Mesendoderm (in vitro differentiated cells): ENCODE data around the gene GALR2.
A peak's percentile ranks its signal among the peaks of the same experiment; 100 is the strongest.

Experiments used
- DNase-seq: peaks from one replicate; pipeline ENCODE4 v3.0.0; 2013
- H2AK5ac ChIP-seq: 2 replicates; pipeline ENCODE4 v1.6.1; 2013; ENCODE audit warnings: low read length, inconsistent platforms
- H2BK120ac ChIP-seq: 2 replicates; pipeline ENCODE4 v1.6.1; 2013; ENCODE audit warnings: low read depth, mild to moderate bottlenecking, low read length, moderate library complexity, mixed read lengths
- H2BK15ac ChIP-seq: replicated peaks from 2 replicates; pipeline ENCODE4 v1.6.1; 2013; ENCODE audit warnings: low read depth, mild to moderate bottlenecking, moderate library complexity
- H2BK5ac ChIP-seq: 2 replicates; pipeline ENCODE4 v1.6.1; 2013; ENCODE audit warnings: low read length, inconsistent platforms
- H3K18ac ChIP-seq: 2 replicates; pipeline ENCODE4 v1.6.1; 2013; ENCODE audit warnings: mild to moderate bottlenecking, low read length, mixed read lengths
- H3K23ac ChIP-seq: one replicate; pipeline ENCODE4 v1.6.1; 2013; ENCODE audit warnings: low read length
- H3K27ac ChIP-seq: 2 replicates; pipeline ENCODE4 v1.5.1; 2013; ENCODE audit warnings: low read depth, mild to moderate bottlenecking, inconsistent platforms, low read length, moderate library complexity
- H3K27me3 ChIP-seq: 2 replicates; pipeline ENCODE4 v1.6.1; 2013; ENCODE audit warnings: low read length, control low read depth, mild to moderate bottlenecking, inconsistent platforms; ENCODE audit not compliant: insufficient read depth, poor library complexity
- H3K36me3 ChIP-seq: 2 replicates; pipeline ENCODE4 v1.6.1; 2013; ENCODE audit warnings: low read length, inconsistent platforms; ENCODE audit not compliant: control insufficient read depth, insufficient read depth
- H3K4ac ChIP-seq: one replicate; pipeline ENCODE4 v1.6.1; 2013; ENCODE audit warnings: low read depth, mild to moderate bottlenecking, low read length, moderate library complexity
- H3K4me1 ChIP-seq: 2 replicates; pipeline ENCODE4 v1.6.1; 2013; ENCODE audit warnings: low read depth, low read length, inconsistent platforms; ENCODE audit not compliant: control insufficient read depth
- H3K4me2 ChIP-seq: 2 replicates; pipeline ENCODE4 v1.6.1; 2013; ENCODE audit warnings: low read length
- H3K4me3 ChIP-seq: 2 replicates; pipeline ENCODE4 v1.5.1; 2013; ENCODE audit warnings: mild to moderate bottlenecking, low read length
- H3K56ac ChIP-seq: one replicate; pipeline ENCODE4 v1.6.1; 2013; ENCODE audit warnings: low read length
- H3K79me1 ChIP-seq: 2 replicates; pipeline ENCODE4 v1.6.1; 2013; ENCODE audit warnings: low read length, inconsistent platforms
- H3K79me2 ChIP-seq: 2 replicates; pipeline ENCODE4 v1.6.1; 2013; ENCODE audit warnings: mild to moderate bottlenecking, low read length; ENCODE audit not compliant: control insufficient read depth, insufficient read depth
- H3K9ac ChIP-seq: 2 replicates; pipeline ENCODE4 v1.6.1; 2013; ENCODE audit warnings: low read length, inconsistent platforms
- H4K5ac ChIP-seq: one replicate; pipeline ENCODE4 v1.6.1; 2013; ENCODE audit warnings: low read length
- H4K8ac ChIP-seq: one replicate; pipeline ENCODE4 v1.6.1; 2013; ENCODE audit warnings: low read depth, mild to moderate bottlenecking, control low read depth, low read length, moderate library complexity
- WGBS: extraction: QIAGEN DNeasy Blood & Tissue Kit; methylation state at CpG from one replicate; pipeline ENCODE4 v1.1.7; 2013; ENCODE audit warnings: low lambda C conversion rate, missing lambda C conversion rate; ENCODE audit not compliant: insufficient coverage; ENCODE audit errors: extremely low coverage; 5-methylcytosine and 5-hydroxymethylcytosine counted together

Gene GALR2

DNA sequence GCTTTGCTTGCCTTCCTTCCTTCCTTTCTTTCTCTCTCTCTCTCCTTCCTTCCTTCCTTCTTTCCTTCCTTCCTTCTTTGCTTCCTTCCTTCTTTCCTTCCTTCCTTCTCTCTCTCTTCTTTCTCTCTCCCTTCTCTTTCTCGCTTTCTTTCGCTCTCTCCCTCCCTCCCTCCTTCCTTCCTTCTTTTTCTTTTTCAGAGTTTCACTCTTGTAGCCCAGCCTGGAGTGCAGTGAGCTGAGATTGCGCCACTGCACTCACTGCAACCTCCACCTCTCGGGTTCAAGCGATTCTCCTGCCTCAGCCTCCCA is 48.6 kb downstream of the GALR2 start:
- Histone ChIP-seq H3K4me3 (no peak overlapping the region), H3K4me1 (no peaks in the 10 kb centered on the region), H3K9ac (no peak overlapping the region), H3K27me3 (no peaks in the 10 kb centered on the region), H3K79me2 (no peaks in the 10 kb centered on the region), H4K5ac (no peak overlapping the region), H3K18ac (no peak overlapping the region), H2BK5ac (no peak overlapping the region), H2BK15ac (no peak overlapping the region), H3K27ac (no peak overlapping the region), H2AK5ac (no peak overlapping the region), H3K4ac (no peak overlapping the region), H3K36me3 (no peaks in the 10 kb centered on the region), H3K4me2 (no peak overlapping the region), H2BK120ac (no peak overlapping the region), H3K23ac (no peak overlapping the region), H3K56ac (no peak overlapping the region), H4K8ac (no peak overlapping the region), H3K79me1 (no peaks in the 10 kb centered on the region)
- WGBS, result no CpG with 5 or more reads among the region's 5 CpGs
- no peak for DNase-seq

DNA sequence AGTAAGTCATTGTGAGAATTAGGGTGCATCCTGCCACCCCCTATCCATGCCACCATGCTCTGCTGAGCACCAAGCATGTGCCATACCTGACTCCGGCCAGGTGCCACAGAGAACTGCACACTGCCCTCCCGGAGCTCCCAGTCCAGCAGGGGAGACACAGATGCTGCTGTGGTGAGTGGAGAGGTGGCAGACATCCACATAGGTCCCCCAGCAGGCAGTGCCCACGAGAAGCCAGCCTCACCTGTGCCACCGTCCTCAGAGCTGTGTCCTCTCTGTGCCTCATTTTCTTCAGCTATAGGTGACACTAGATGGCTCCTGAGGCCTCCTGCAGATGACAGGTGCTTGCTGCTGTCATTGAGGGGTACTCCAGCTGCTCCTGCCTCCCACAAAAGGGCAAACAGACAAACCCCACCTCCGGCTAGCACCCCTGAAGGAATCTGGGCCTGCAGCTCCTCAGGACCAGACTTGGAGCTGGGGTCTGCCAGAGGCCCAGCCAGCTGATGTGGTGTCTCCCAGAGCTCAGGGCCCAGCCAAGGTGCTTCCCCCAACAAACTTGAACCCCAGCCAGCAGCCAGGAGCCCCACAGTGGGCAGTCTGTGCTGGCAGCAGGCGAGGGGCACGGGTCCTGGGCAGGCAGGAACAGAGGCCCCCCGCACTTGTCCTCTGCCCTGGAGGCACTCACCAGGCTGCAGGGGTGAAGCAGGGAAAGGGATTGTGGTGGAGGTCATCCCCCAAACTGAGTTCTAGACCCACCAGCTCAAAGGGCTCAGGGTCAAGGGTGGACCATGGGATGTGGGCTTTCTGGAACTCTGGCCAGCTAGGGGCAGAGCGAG is 49.4 kb downstream of the GALR2 start:
- no CpG with 5 or more reads among the region's 9 CpGs for WGBS

DNA sequence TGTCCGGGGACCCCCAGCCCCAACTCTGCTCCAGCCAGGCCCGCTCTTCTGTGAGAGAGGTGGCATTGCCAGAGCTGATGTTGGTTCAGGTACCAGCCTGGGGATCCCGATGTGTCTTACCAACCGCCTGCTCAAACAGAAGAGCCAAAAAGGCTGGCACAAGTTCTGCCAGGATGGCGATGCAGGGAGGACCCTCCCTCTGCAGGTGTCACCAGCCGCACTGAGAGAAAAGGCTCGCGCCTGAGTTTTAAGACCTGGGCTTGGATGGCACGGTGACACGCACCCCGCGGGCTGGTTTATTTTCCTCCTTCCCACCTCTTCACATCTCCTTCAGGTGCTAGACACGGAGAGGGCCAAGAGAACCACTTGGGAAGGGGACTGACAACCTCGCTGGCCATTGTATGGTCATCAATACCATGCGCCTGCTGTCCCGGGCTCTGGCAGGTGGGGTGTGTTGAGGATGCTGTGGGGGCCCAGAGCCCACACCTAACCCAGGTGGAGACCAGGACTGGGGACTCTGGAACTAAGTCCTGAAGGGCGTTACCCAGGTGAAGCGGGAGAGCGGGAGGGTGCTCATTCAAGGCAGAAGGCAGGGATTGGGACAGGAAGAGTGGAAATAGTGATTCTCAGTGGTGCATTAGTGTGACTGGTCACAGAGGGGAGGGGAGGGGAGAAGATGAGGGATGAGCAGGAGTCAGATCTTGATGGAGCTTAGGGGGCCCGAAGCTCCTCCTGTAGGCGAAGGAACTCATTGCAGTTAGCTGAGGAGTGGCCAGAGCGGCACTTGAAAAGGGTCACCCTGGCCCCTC is 50.2 kb downstream of the GALR2 start:
- Histone ChIP-seq H2BK5ac (no peak overlapping the region), H2AK5ac (no peak overlapping the region), H3K4me2 (no peak overlapping the region), H3K4ac (no peak overlapping the region), H3K27ac (no peak overlapping the region), H3K4me3 (no peak overlapping the region), H2BK15ac (no peak overlapping the region), H3K18ac (no peak overlapping the region), H3K23ac (no peak overlapping the region), H3K79me1 (no peaks in the 10 kb centered on the region), H2BK120ac (no peak overlapping the region), H3K56ac (no peak overlapping the region), H3K27me3 (no peaks in the 10 kb centered on the region), H3K36me3 (no peaks in the 10 kb centered on the region), H3K9ac (no peak overlapping the region), H4K5ac (no peak overlapping the region), H4K8ac (no peak overlapping the region), H3K4me1 (no peaks in the 10 kb centered on the region), H3K79me2 (no peaks in the 10 kb centered on the region)
- WGBS, result no CpG with 5 or more reads among the region's 22 CpGs
- peak; percentile 78 for DNase-seq

More for the DNA sequence above, 49.4 kb downstream of the GALR2 start:
- H3K56ac ChIP-seq, result no peak overlapping the region
- no peak overlapping the region for H2BK5ac ChIP-seq
- no peak overlapping the region for H3K4ac ChIP-seq
- no peak overlapping the region for H3K27ac ChIP-seq
- no peaks in the 10 kb centered on the region for H3K4me1 ChIP-seq
- H2BK120ac ChIP-seq, result no peak overlapping the region
- H3K79me1 ChIP-seq, result no peaks in the 10 kb centered on the region
- H4K5ac ChIP-seq, result no peak overlapping the region
- no peak overlapping the region for H3K23ac ChIP-seq
- no peak overlapping the region for H3K4me3 ChIP-seq
- H3K36me3 ChIP-seq, result no peaks in the 10 kb centered on the region
- no peak overlapping the region for H3K18ac ChIP-seq
- H4K8ac ChIP-seq, result no peak overlapping the region
- no peak overlapping the region for H3K4me2 ChIP-seq
- H3K27me3 ChIP-seq, result no peaks in the 10 kb centered on the region
- H2AK5ac ChIP-seq, result no peak overlapping the region
- no peaks in the 10 kb centered on the region for H3K79me2 ChIP-seq
- no peak overlapping the region for H2BK15ac ChIP-seq
- DNase-seq, result no peak
- H3K9ac ChIP-seq, result no peak overlapping the region

DNA sequence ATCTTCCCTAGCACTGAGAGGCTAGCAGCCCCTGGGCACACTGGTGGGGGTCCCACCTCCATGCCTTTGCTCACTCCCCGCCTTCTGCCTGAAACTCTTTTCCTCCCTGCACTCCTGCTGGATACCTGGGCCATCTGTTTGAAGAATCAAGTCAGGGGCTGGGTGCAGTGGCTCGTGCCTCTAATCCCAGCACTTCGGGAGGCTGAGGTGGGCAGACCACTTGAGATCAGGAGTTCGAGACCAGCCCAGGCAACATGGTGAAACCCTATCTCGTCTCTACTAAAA is 50.8 kb downstream of the GALR2 start:
- H3K56ac ChIP-seq, result no peak overlapping the region
- H3K4me2 ChIP-seq, result no peak overlapping the region
- no peak overlapping the region for H2AK5ac ChIP-seq
- no peak overlapping the region for H3K18ac ChIP-seq
- no peak overlapping the region for H3K9ac ChIP-seq
- no peaks in the 10 kb centered on the region for H3K79me1 ChIP-seq
- no peak overlapping the region for H4K8ac ChIP-seq
- no peak for DNase-seq
- WGBS, result no CpG with 5 or more reads among the region's 5 CpGs
- no peak overlapping the region for H2BK15ac ChIP-seq
- no peak overlapping the region for H3K23ac ChIP-seq
- H2BK5ac ChIP-seq, result no peak overlapping the region
- no peak overlapping the region for H3K4me3 ChIP-seq
- no peaks in the 10 kb centered on the region for H3K36me3 ChIP-seq
- H3K27me3 ChIP-seq, result peaks cover 4% of the 10 kb centered on the region
- H3K79me2 ChIP-seq, result no peaks in the 10 kb centered on the region
- no peak overlapping the region for H2BK120ac ChIP-seq
- H3K4me1 ChIP-seq, result no peaks in the 10 kb centered on the region
- H3K4ac ChIP-seq, result no peak overlapping the region
- H3K27ac ChIP-seq, result no peak overlapping the region
- no peak overlapping the region for H4K5ac ChIP-seq

DNA sequence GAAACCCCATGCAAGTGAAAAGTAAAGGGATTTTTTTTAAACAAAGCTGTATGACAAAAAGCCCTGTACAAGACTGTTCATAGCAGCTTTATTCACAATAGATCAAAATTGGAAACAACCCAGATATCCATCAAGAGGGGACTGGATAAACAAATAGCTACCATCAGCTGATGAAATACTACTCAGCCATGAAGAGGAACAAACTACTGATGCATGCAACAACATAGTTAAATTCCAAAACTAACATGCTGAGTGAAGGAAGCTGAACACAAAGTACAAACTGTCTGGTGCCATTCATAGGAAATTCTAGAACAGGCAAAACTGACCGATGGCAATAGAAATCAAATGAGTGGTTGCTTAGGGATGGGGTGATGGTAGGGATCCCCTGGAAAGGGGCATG is 51.3 kb downstream of the GALR2 start:
- Histone ChIP-seq H3K56ac (no peak overlapping the region), H3K36me3 (no peaks in the 10 kb centered on the region), H3K79me2 (no peaks in the 10 kb centered on the region), H3K79me1 (no peaks in the 10 kb centered on the region), H3K23ac (no peak overlapping the region), H4K8ac (no peak overlapping the region), H2BK120ac (no peak overlapping the region), H4K5ac (no peak overlapping the region), H2BK15ac (no peak overlapping the region), H3K4me1 (no peaks in the 10 kb centered on the region), H3K4me2 (no peak overlapping the region), H3K9ac (no peak overlapping the region), H3K4me3 (no peak overlapping the region), H2AK5ac (no peak overlapping the region), H3K27me3 (peaks cover 9% of the 10 kb centered on the region), H3K27ac (no peak overlapping the region), H2BK5ac (no peak overlapping the region), H3K18ac (no peak overlapping the region), H3K4ac (no peak overlapping the region)
- no peak for DNase-seq
- no CpG with 5 or more reads among the region's 1 CpG for WGBS
